Measurements from ENCODE around the gene NT5C3A. TPM values are rescaled to one million over a fixed set of nuclear protein-coding genes. Genes with fewer than 3 reads are reported as not detected.
"Not testable (repeated sequence)": the region's sequence is repeated elsewhere in the genome, so short reads cannot be mapped to it uniquely, and the experiment has no call there.

NT5C3A gene
- total RNA-seq, 1 donor from 2014 or later, result 30.9 TPM

- no peak for DNase-seq (ENCODE audit: extremely low spot score, unreplicated experiment)
- no peak for TF ChIP-seq CTCF (conservative IDR thresholded peaks at IDR 0.05)
- peak overlapping the region; percentile 10 for H3K27ac Mint-ChIP-seq
- no peak overlapping the region for H3K4me3 Mint-ChIP-seq
- H3K36me3 Mint-ChIP-seq, result peaks cover 25% of the 10 kb centered on the region
- no peaks in the 10 kb centered on the region for H3K9me3 Mint-ChIP-seq
- H3K27me3 Mint-ChIP-seq, result no peaks in the 10 kb centered on the region
- H3K4me1 Mint-ChIP-seq (ENCODE audit: unreplicated experiment), result no peaks in the 10 kb centered on the region
Observed at GRCh38 chr7:33009734-33010133, 52.8 kb downstream of the NT5C3A start.

- peaks cover 17% of the 10 kb centered on the region for H3K36me3 Mint-ChIP-seq
- H3K4me1 Mint-ChIP-seq (ENCODE audit: unreplicated experiment); DNase-seq (ENCODE audit: extremely low spot score, unreplicated experiment); H3K27me3 Mint-ChIP-seq; H3K27ac Mint-ChIP-seq; H3K9me3 Mint-ChIP-seq; H3K4me3 Mint-ChIP-seq: not testable (repeated sequence)
Observed at GRCh38 chr7:33005690-33006089, 56.9 kb downstream of the NT5C3A start.

- H3K27me3 Mint-ChIP-seq; H3K4me3 Mint-ChIP-seq; DNase-seq (ENCODE audit: extremely low spot score, unreplicated experiment); H3K4me1 Mint-ChIP-seq (ENCODE audit: unreplicated experiment); H3K9me3 Mint-ChIP-seq; H3K27ac Mint-ChIP-seq: not testable (repeated sequence)
- H3K36me3 Mint-ChIP-seq, result peaks cover 14% of the 10 kb centered on the region
Observed at GRCh38 chr7:33005193-33005592, 57.4 kb downstream of the NT5C3A start.

GRCh38 chr7:33004104-33004616 is 58.4 kb downstream of the NT5C3A start:
- H3K9me3 Mint-ChIP-seq; H3K4me1 Mint-ChIP-seq (ENCODE audit: unreplicated experiment); H3K4me3 Mint-ChIP-seq; H3K27me3 Mint-ChIP-seq; DNase-seq (ENCODE audit: extremely low spot score, unreplicated experiment); H3K27ac Mint-ChIP-seq: not testable (repeated sequence)
- H3K36me3 Mint-ChIP-seq, result peaks cover 10% of the 10 kb centered on the region

- H3K4me3 Mint-ChIP-seq; H3K27me3 Mint-ChIP-seq; H3K27ac Mint-ChIP-seq; H3K9me3 Mint-ChIP-seq; DNase-seq (ENCODE audit: extremely low spot score, unreplicated experiment): not testable (repeated sequence)
- peaks cover 14% of the 10 kb centered on the region for H3K36me3 Mint-ChIP-seq
- H3K4me1 Mint-ChIP-seq (ENCODE audit: unreplicated experiment), result peaks cover 14% of the 10 kb centered on the region
Observed at GRCh38 chr7:33003111-33003510, 59.5 kb downstream of the NT5C3A start.

- DNase-seq (ENCODE audit: extremely low spot score, unreplicated experiment); H3K9me3 Mint-ChIP-seq; H3K27ac Mint-ChIP-seq; H3K36me3 Mint-ChIP-seq; H3K27me3 Mint-ChIP-seq; H3K4me3 Mint-ChIP-seq: not testable (repeated sequence)
- peaks cover 18% of the 10 kb centered on the region for H3K4me1 Mint-ChIP-seq (ENCODE audit: unreplicated experiment)
Observed at GRCh38 chr7:32999380-32999779, 63.2 kb downstream of the NT5C3A start.

- DNase-seq (ENCODE audit: extremely low spot score, unreplicated experiment); H3K27me3 Mint-ChIP-seq; H3K9me3 Mint-ChIP-seq; H3K36me3 Mint-ChIP-seq: not testable (repeated sequence)
- Mint-ChIP-seq H3K4me3 (peak overlapping the region; percentile 28), H3K27ac (peak overlapping the region; percentile 63), H3K4me1 (ENCODE audit: unreplicated experiment) (peaks cover 18% of the 10 kb centered on the region)
Observed at GRCh38 chr7:32998361-32999171, 64.0 kb downstream of the NT5C3A start.

GRCh38 chr7:32997956-32998355 is 64.6 kb downstream of the NT5C3A start:
- H3K27me3 Mint-ChIP-seq; H3K9me3 Mint-ChIP-seq; DNase-seq (ENCODE audit: extremely low spot score, unreplicated experiment); H3K36me3 Mint-ChIP-seq; H3K4me3 Mint-ChIP-seq: not testable (repeated sequence)
- Mint-ChIP-seq H3K27ac (peak overlapping the region; percentile 51), H3K4me1 (ENCODE audit: unreplicated experiment) (peaks cover 18% of the 10 kb centered on the region)

GRCh38 chr7:32992750-32993149 is 69.8 kb downstream of the NT5C3A start:
- Mint-ChIP-seq H3K36me3 (peaks cover 14% of the 10 kb centered on the region), H3K27ac (peak overlapping the region; percentile 8)
- not testable (repeated sequence) for H3K4me3 Mint-ChIP-seq; H3K4me1 Mint-ChIP-seq (ENCODE audit: unreplicated experiment); H3K9me3 Mint-ChIP-seq; DNase-seq (ENCODE audit: extremely low spot score, unreplicated experiment); H3K27me3 Mint-ChIP-seq

GRCh38 chr7:32991975-32992700 is 70.4 kb downstream of the NT5C3A start:
- Mint-ChIP-seq H3K36me3 (peaks cover 14% of the 10 kb centered on the region), H3K27ac (peak overlapping the region; percentile 8)
- not testable (repeated sequence) for H3K27me3 Mint-ChIP-seq; H3K9me3 Mint-ChIP-seq; DNase-seq (ENCODE audit: extremely low spot score, unreplicated experiment); H3K4me3 Mint-ChIP-seq; H3K4me1 Mint-ChIP-seq (ENCODE audit: unreplicated experiment)

- not testable (repeated sequence) for H3K9me3 Mint-ChIP-seq; H3K4me3 Mint-ChIP-seq; H3K27me3 Mint-ChIP-seq; DNase-seq (ENCODE audit: extremely low spot score, unreplicated experiment); H3K4me1 Mint-ChIP-seq (ENCODE audit: unreplicated experiment); H3K27ac Mint-ChIP-seq
- peaks cover 14% of the 10 kb centered on the region for H3K36me3 Mint-ChIP-seq
Observed at GRCh38 chr7:32991068-32991585, 71.4 kb downstream of the NT5C3A start.

GRCh38 chr7:32988148-32988547 is 74.4 kb downstream of the NT5C3A start:
- not testable (repeated sequence) for H3K27ac Mint-ChIP-seq; H3K9me3 Mint-ChIP-seq; DNase-seq (ENCODE audit: extremely low spot score, unreplicated experiment); H3K4me1 Mint-ChIP-seq (ENCODE audit: unreplicated experiment); H3K27me3 Mint-ChIP-seq; H3K4me3 Mint-ChIP-seq
- peaks cover 14% of the 10 kb centered on the region for H3K36me3 Mint-ChIP-seq

GRCh38 chr7:32979902-32980301 is 82.7 kb downstream of the NT5C3A start:
- peaks cover 16% of the 10 kb centered on the region for H3K36me3 Mint-ChIP-seq
- not testable (repeated sequence) for H3K4me3 Mint-ChIP-seq; DNase-seq (ENCODE audit: extremely low spot score, unreplicated experiment); H3K27ac Mint-ChIP-seq; H3K4me1 Mint-ChIP-seq (ENCODE audit: unreplicated experiment); H3K9me3 Mint-ChIP-seq; H3K27me3 Mint-ChIP-seq
